Mucosa of gallbladder (tissue), 1 donor: ENCODE results near the gene NEDD4. TPM values are rescaled to one million over a fixed set of nuclear protein-coding genes. Genes with fewer than 3 reads are reported as not detected.
"Not testable (repeated sequence)": the region's sequence is repeated elsewhere in the genome, so short reads cannot be mapped to it uniquely, and the experiment has no call there.

Source experiments
- DNase-seq: peaks from one replicate; pipeline ENCODE4 v3.0.0-alpha.2; 2020; ENCODE audit warnings: low spot score
- total RNA-seq: library from RNA; stranded (reverse); gene quantifications from one replicate; pipeline ENCODE4 v1.2.1, GENCODE V29; 2021
- donor health status: DM: no; HTN: no; CAD: no.

The NEDD4 gene
- total RNA-seq, 1 donor from 2014 or later: 14.4 TPM

- no peak for DNase-seq
Observed at GRCh38 chr15:55827204-55827603, 166.2 kb downstream of the NEDD4 start.

DNA sequence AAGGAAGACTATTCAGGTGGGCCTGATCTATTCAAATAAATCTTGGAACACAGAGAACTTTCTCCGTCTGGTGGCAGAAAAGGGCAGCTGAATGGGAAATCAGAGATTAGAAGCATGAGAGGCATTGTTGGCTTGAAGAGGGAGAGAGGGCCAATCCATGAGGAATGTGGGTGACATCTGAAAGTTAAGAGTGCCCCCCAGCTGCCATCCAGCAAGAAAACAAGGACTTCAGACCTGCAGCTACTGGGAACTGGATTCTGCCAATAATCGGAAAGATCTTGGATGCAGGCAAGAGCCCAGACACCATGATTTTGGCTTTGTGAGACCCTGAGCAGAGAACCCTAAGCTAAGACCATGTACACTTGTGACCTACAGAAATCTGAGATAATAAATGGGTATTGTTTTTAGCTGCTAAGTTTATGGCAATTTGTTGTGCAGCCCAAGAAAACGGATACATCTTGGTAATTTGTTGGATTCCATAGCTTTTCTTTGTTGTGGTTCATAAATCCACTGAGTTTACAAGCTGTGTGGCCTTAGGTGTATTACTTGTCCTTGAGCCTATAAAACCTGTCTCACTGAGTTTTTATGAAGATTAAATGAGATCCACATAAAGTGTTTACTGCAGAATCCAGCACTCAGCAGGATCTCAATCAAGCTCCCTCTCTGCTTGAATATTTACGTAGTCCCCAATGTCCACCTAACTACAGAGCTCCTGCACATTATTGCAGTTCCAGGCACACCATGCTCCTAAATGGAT, 168.4 kb downstream of the NEDD4 start:
- no peak for DNase-seq

DNA sequence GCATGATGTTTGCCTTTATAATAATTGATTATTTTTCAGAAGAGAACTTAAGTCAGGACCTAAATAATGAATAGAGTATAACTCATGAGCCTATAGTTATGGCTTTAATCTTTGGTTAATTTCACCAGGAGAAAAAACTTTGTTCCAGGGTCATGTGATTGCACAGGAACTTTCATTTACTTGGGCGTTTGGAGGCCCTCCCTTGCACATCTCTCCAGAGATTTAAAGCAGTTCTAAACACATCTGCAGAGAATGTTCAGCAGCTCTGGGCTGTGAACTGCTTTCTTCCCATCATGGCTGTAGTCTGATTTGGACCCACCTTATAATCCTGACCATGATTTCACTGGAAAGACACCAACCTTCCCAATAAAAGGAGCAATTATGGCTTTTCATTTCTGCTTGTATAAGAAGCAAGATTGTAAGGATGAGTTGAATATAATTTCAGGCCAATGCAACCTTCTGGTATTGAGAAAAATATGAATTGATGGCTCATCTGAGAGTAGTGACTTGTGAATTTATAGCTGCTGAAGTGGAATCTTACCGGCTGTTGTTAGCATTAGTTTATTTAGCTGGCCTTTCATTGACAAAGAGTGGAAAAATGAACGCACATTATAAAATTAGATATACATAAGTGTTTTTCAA, 169.6 kb downstream of the NEDD4 start:
- DNase-seq: no peak

DNA sequence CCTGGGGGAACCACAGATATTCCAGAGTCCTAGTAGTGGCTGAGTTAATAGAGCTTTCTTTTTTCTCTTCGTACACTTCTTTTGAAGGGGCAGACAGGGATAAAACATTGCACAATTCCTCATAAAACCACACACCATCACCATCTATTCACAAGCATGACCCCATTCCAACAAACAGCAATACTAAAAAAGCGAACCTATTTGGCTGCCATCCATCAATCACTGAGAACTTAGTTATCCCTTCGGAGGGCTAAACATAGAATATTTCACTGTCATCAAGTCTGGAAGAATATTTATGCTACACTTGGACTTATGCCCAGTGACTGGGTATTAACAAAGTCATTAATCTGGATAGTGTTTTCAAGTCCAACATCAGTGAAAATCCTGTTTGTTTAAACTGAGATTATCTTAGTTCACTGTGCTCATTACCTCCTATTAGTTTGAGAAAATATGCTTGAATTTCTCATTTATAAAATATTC, 170.2 kb downstream of the NEDD4 start:
- no peak for DNase-seq

DNA sequence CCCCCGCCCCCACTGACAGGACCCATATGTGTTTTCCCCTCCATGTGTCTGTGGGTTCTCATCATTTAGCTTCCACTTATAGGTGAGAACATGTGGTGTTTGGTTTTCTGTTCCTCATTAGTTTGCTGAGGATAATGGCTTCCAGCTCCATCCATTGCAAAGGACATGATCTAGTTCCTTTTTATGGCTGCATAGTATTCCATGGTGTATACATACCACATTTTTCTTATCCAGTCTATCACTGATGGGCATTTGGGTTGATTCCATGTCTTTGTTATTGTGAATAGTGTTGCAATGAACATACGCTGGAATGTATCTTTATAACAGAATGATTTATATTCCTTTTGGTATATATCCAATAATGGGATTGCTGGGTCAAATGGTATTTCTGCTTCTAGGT, 171.7 kb downstream of the NEDD4 start:
- DNase-seq: not testable (repeated sequence)

GRCh38 chr15:55820043-55820442, 173.4 kb downstream of the NEDD4 start:
- no peak for DNase-seq

DNA sequence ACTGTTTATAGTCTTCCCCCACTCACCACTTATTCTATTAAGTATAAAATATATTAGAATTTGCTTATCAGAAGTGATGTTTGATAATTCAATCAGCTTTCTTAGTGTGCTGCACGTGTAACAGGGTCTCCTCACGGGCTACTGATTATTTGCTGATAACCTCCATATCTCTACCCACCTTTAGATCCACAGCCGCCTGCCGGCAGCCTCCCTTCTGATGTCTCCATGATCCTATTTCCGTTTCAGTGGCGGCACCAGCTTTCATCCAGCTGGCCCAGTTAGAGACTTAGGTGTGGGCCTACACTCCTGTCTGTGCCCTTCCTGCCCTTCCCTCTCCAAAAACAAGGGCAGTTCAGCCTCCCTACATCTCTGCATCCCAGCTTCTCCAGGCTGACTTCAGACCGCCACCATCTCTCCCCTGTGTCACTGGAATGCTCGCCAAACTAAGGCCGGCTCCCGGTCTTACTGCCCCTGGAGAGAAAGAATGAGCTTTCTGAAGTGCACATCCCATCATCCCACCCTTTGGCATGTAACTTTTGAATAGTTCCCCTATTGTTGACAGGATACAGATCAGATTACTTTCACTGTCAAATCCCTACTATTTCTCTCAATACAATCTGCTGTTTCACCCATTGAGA, 173.9 kb downstream of the NEDD4 start:
- no peak for DNase-seq

DNA sequence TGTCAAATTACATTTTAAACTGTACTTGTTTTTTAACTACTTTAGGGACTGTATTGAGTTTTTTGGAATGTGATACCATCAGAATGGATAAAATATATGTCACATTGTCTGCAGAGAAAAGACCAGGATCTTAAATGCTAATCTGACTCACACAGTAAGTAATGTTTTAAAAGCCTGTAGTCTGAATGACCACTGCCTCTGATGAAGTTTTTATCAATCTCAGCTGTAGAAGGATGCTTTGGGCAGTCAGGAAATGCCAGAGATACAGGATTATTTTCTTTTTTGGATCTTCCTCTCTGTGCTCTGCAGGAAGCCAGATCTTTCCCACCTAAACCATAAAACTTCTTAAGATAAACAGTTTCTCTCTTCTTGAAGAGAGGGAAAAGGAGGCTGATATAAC, 177.4 kb downstream of the NEDD4 start:
- DNase-seq: no peak

DNA sequence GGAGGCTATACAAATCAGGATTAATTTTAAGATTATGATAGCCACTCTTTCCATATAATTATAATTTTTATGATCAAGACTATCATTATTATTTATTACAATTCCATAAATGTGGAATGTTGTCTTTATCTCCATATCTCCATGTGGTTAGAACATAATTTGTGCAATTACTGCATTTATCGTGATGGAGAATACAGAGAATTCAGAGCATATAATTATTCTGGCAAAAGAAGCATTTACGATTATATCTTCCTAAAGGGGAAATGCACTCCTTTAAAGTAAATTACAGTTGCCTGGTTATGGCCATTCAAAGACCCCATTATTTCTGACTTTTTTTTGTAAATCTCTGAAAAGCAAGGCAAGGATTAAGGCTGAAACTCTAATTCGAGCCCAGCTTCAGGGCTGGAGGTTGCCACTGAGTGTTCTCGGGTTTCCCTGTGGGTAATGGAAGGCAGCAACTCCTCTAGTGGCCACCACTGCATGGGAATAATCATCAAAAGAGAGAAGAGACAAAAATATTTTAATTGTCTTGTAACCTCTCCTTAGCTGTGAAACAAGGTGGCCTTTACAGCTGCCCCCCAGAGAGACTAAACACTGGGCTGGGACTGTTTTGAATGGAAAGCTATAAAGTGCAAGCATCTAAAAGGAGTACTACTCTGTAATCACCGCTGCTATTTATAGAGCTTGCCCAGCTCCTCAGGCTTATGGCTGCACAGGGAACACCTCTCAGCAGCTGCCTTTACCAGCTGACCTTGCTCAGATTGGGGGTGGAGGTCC, 190.6 kb downstream of the NEDD4 start:
- no peak for DNase-seq

GRCh38 chr15:55800216-55800615, 193.2 kb downstream of the NEDD4 start:
- DNase-seq: no peak

GRCh38 chr15:55799291-55800212, 193.9 kb downstream of the NEDD4 start:
- peak; percentile 31 for DNase-seq

DNA sequence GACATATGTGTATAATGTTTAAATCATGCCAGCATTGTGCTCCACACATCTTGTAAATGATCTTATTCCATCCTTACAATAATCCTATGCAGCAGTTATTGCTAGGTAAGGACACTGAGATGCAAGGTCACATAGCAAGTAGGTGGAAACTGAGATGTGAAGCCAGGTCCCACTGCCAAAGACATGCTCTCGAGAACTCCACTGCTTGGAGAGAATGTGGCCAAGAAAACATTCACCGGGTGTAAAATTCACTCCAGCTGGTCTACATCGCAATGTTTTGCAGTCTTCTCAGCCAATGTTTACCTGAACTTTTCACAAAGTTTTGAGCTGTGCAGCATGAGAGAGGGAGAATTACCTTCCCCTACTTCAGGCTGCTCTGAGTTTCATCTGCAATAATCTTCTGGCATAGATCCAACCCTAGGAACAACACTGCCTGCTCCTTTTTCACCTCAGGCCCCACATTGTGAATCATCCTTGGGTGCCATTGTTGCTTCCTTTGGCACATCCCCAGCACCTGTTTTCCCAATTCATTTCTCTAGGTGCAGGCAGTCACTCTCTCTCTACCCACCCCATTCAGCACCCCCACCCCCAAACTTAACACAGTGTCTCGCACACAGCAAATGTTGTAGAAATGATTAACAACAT, 197.0 kb downstream of the NEDD4 start:
- DNase-seq: no peak

DNA sequence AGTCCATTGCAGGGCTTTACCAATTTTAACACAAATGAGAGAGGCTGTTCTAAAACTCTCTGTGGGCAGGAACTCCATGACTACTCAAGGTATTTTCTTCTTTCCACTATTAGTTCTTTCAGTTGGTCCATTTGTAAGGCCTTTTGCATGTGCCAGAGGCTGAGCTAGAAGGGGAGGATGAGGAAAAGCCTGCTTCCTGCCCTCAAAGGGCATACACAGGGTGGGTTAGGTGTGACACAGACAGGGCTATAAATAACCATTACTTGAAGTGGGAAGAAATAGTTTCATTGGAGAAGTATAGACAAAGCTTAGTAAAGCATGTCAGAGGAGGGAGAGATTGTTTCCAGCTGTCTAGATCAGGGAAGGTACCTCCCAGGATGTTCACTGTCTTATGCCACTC, 198.4 kb downstream of the NEDD4 start:
- DNase-seq: no peak

DNA sequence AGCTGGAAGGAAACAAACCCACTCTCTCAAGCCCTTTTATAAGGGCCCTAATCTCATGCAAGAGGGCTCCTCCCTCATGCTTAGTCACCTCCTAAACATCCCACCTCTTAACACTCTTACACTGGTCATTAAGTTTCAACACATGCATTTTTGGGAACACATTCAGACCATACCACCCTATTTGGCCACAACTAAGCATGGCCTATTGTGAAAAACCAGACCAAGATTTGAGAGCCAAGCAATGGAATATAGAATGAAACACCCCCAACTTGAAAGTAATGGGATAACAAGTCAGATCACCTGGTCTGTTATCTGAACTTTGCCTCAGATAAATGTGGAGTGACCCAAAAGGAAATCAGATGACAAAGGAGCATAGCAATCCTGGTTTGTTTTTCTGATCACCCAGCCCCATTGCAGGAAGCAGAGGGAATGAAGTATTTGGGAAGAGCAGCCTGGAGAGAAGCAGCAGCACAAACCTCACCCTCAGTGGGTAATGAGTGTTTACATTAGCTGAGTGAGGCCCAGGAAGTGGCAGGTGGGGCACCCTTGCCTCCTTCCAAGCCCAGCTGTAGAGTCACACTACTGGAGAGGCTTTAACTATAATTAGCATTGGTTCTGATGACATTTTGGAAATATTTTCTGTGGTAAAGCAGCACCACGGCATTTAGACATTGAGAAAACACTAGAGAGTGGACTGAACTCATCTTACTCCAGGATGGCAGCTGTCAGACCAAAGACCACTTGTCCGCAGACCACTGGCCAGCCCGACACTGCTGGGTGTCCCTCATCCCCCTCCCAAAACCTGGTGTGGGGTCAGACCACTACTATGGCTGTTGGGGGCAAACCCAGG, 201.6 kb downstream of the NEDD4 start:
- DNase-seq: no peak

- DNase-seq: no peak
Observed at GRCh38 chr15:55789066-55789660, 204.2 kb downstream of the NEDD4 start.

GRCh38 chr15:55786341-55786740, 207.1 kb downstream of the NEDD4 start:
- no peak for DNase-seq

GRCh38 chr15:55785593-55785992, 207.8 kb downstream of the NEDD4 start:
- DNase-seq: not testable (repeated sequence)

- DNase-seq: no peak
Observed at GRCh38 chr15:55784286-55784685, 209.1 kb downstream of the NEDD4 start.

DNA sequence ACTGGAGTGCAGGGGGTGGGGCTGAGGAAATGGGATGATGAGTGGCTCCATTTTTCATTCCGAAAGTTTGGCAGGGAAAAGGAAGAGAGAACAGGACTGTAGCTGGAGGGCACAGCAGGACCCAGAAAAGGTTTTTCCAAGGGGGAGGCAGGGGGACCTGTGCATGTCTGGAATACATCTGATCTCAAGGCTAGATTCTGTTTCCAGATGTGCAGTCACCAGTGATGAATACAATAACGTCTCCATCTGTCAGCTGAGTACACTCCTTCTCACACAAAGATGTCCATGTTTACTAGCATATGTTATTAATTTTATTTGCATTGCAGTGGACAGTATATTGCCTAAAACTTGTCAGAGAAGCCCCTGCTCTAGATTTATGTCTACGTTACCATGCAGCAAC, 210.5 kb downstream of the NEDD4 start:
- no peak for DNase-seq
